GM12801 (cell line): ENCODE measurements around the gene NAALADL2.

Experiments used
- TF ChIP-seq, protein P1 (sequence below): IDR thresholded peaks from one replicate; pipeline ENCODE4 v1.5.1; 2011; ENCODE audit warnings: control low read depth; ENCODE audit not compliant: insufficient read length; ENCODE audit errors: extremely low read depth

Gene NAALADL2

DNA sequence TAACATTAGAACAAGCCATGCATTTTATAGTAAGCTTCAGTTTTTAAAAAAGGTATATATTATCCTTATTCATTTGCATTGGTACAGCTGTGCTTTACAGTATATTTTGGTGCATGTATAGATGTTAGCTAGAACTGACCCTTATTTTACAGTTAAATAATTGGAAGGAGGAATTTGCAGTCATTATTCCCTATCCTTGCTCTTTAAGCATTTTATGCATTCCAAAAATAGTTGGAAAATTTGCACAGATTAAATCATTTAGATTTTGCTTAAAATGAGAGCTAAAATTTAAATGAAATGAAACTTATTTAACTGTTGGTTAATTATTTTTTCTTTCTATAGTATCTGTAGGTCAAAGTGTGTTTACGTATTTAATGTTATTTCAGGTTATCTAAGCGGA lies 667.1 kb downstream of the NAALADL2 start:
- TF ChIP-seq, protein P1, sequence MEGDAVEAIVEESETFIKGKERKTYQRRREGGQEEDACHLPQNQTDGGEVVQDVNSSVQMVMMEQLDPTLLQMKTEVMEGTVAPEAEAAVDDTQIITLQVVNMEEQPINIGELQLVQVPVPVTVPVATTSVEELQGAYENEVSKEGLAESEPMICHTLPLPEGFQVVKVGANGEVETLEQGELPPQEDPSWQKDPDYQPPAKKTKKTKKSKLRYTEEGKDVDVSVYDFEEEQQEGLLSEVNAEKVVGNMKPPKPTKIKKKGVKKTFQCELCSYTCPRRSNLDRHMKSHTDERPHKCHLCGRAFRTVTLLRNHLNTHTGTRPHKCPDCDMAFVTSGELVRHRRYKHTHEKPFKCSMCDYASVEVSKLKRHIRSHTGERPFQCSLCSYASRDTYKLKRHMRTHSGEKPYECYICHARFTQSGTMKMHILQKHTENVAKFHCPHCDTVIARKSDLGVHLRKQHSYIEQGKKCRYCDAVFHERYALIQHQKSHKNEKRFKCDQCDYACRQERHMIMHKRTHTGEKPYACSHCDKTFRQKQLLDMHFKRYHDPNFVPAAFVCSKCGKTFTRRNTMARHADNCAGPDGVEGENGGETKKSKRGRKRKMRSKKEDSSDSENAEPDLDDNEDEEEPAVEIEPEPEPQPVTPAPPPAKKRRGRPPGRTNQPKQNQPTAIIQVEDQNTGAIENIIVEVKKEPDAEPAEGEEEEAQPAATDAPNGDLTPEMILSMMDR, result no peak

DNA sequence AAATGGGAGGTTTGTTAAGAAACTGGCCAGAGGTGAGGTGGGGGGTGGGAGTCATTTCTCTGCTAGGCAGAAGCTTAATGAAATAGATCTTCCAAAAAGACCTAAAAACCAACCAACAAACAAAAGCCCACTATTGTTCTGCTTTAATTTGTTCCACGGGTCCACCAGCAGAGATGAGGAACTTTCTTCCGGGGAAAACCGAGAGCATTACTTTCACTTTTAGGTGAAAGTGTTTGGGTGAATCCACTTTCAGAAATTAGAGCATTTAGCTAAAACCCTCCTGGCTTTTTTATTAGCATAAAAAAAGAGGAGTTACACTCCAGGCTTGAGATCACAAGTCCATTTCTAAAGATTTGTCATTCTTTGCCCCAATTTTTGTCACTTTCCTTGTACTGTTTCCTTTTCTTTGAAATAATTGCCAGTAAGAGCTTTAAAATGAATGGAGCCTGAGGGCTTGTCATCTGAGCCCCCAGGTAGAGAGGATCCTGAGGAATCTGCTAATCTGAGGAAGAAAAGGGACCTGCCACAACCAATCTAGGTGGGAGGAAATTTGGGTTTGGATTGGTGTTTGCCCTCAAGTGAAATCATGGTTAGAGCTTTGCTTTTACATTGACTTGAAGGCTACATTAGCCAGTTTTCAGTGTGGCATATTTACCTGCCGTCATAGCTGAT lies 667.6 kb downstream of the NAALADL2 start:
- TF ChIP-seq, protein P1, result no peak

DNA sequence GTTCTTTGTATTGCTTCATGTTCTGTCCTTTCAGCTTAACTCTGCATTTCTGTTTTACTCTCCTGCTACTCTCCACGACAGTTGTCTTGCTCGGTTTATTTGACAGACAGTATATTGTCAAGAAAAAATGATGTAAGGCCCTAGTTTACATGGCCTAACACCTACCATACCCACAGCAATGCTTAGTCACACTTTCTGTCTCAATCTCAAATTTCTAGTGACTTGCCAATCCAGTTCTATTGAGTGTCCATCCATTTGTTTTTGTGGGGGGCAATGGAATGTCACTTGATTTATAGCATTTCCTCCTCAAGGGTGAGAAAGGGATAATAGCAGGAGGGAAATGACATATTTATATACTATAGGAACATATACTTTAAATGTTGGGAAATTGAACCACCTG lies 676.2 kb downstream of the NAALADL2 start:
- TF ChIP-seq, protein P1, result no peak

DNA sequence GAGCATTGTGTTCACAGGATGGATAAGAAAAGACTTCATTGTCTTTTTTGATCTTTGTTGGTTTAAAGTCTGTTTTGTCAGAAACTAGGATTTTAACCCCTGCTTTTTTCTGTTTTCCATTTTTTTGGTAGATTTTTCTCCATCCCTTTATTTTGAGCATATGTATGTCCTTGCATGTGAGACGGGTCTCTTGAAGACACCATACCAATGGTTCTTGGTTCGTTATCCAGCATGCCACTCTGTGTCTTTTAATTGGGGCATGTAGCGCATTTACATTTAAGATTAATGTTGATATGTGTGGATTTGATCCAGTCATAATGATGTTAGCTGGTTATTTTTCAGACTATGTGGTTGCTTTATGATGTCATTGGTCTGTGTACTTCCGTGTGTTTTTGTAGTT lies 687.0 kb downstream of the NAALADL2 start:
- TF ChIP-seq, protein P1, result no peak

DNA sequence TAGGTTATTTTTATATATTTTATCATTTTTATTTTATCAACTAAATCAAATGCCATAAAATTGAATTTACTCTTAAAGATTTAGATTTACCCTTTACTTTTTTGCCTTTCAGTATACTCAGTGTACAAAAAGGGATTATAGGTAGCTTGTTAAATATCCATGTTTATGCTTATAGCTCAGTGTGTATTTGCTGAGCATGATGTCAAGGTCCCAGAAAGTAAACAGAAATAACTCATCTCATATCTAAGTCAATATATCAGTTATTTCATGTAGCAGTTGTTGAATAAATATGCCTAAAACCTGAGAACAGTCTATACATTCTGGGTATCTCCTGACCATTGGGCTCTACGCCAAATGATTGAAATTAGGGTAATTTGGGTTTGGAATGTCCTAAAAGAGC lies 693.8 kb downstream of the NAALADL2 start:
- TF ChIP-seq, protein P1, result no peak

DNA sequence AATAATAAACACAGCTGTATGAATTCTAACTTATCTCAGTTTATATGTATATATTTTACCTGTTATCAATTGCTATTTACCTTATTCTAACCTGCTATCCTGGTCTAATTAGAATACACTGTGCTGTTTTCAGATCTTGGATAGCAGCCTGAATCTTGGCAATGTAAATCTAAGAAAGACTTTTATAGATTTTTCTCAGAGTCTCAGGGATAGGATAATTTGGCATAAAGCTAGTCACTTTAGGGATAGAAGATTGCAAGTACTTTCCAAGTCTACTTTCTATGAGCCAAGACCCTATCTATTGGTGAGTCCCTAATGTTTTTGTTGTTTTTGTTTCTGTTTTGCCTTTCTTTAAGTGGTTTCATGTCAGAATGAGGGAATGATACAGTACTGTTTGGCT lies 695.7 kb downstream of the NAALADL2 start:
- TF ChIP-seq, protein P1, result no peak

DNA sequence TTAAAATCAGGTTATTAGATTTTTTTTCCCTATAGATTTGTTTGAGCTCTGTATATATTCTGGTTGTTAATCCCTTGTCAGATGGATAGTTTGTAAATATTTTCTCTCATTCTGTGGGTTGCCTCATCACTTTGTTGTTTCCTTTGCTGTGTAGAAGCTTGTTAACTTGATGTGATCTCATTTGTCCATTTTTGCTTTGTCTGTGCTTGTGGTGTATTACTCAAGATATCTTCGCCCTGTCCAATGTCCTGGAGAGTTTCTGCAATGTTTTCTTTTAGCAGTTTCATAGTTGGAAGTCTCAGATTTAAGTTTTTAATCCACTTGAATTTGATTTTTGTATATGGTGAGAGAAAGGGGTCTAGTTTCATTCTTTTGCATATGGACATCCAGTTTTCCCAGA lies 699.1 kb downstream of the NAALADL2 start:
- TF ChIP-seq, protein P1, result no peak

DNA sequence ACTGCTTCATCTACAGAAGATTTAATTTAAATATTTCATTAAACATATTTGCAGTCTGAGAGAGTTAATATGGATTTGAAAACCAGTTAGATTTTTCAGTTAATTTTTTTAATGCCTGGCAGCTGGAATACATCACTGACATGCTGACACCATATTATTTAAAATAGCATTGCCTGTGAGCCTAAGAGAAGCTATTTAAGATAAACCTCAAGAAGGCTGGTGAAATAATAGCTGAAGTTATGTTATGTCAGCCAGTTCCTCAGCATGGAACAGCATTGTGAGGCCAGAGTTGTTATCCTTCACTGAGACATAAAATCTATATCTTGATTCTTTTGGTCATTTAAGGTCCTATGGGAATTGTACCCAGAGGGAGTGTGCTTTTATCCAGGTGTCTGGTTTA lies 705.2 kb downstream of the NAALADL2 start:
- TF ChIP-seq, protein P1, result no peak
